Measurements from ENCODE around the gene TENT4A. TPM values are rescaled to one million over a fixed set of nuclear protein-coding genes. Genes with fewer than 3 reads are reported as not detected.

TENT4A gene
- total and polyA plus RNA-seq, 2 of the 4 experiments (the other 2 are of a cell fraction), result 5.9 to 17.2 TPM

GRCh38 chr5:6732634-6733410 lies 19.6 kb downstream of the TENT4A start:
- Histone ChIP-seq H3K9me1 (ENCODE audit: insufficient read depth, low read length) (peaks cover 33% of the 10 kb centered on the region), H3K79me1 (ENCODE audit: low read depth in 1 of 2, low read length in 2 of 2) (peaks cover 24 to 60% of the 10 kb centered on the region in 2 experiments), H3K9me3 (ENCODE audit: control insufficient read depth, insufficient read depth, low read length) (no peaks in the 10 kb centered on the region), H3K23ac (ENCODE audit: low read depth, low read length) (peak overlapping the region; percentile 78), H3K36me3 (ENCODE audit: control insufficient read depth, insufficient read depth, low read length) (peaks cover 3% of the 10 kb centered on the region), H3K18ac (ENCODE audit: low read depth, low read length) (peak overlapping the region; percentile 75), H3K4ac (ENCODE audit: low read depth, low read length) (peak overlapping the region; percentile 88), H4K91ac (ENCODE audit: insufficient read depth, low read depth, low read length) (peak overlapping the region; percentile 90), H3K4me2 (ENCODE audit: low read depth, low read length) (peak overlapping the region; percentile 80), H2AK5ac (ENCODE audit: low read depth, low read length) (peak overlapping the region; percentile 72), H2BK120ac (ENCODE audit: low read depth, low read length) (peak overlapping the region; percentile 86), H3K4me3 (ENCODE audit: insufficient read depth, low read depth, low read length) (peak overlapping the region; percentile 5; the same call in 1 of the 2 replicates), H3K56ac (ENCODE audit: extremely low read depth, insufficient read depth, low read length) (peak overlapping the region; percentile 82), H4K8ac (ENCODE audit: low read depth in 2 of 2, low read length in 2 of 2) (peak overlapping the region; percentile 84 to 92), H2BK15ac (ENCODE audit: low read depth, low read length) (peak overlapping the region; percentile 88; the same call in 1 of the 3 replicates), H2BK5ac (ENCODE audit: low read depth, low read length, poor library complexity, severe bottlenecking) (peak overlapping the region; percentile 95), H4K5ac (ENCODE audit: low read depth, low read length) (peak overlapping the region; percentile 82), H2AFZ (replicated peaks; ENCODE audit: low read length, poor library complexity) (peak overlapping the region; percentile 36), H3K27ac (ENCODE audit: insufficient read depth, low read length) (peak overlapping the region; percentile 96), H2AK9ac (replicated peaks; ENCODE audit: low read depth, low read length, poor library complexity) (peak overlapping the region; percentile 26), H4K20me1 (ENCODE audit: insufficient read depth, low read length) (peaks cover 44% of the 10 kb centered on the region), H3K14ac (replicated peaks; ENCODE audit: low read depth, low read length) (peak overlapping the region; percentile 50; the same call in 1 of the 2 replicates), H3K27me3 (ENCODE audit: control insufficient read depth, insufficient read depth, low read length) (no peaks in the 10 kb centered on the region), H3K4me1 (ENCODE audit: control insufficient read depth, insufficient read depth, low read length) (peaks cover 45% of the 10 kb centered on the region), H2BK20ac (ENCODE audit: low read depth, low read length) (peak overlapping the region; percentile 62), H3K9ac (ENCODE audit: low read depth, low read length) (peak overlapping the region; percentile 61)
- DNase-seq (peak; percentile 79), ATAC-seq (ENCODE audit: low read depth) (peak; percentile 51)
- BruUV-seq (replicated peaks), result no TSS peak
- TF ChIP-seq NFE2L2 (IDR thresholded peaks at IDR 0.05; ENCODE audit: low read depth, low read length) (no peak), BHLHE40 (IDR thresholded peaks at IDR 0.05; ENCODE audit: low read depth, low read length) (no peak), POLR2A (IDR thresholded peaks at IDR 0.05; ENCODE audit: low read depth, low read length) (0 out of 2 replicates have a peak, but pooled peaks have one; percentile 43), RAD21 (IDR thresholded peaks at IDR 0.05; ENCODE audit: low read length) (no peak), RFX5 (IDR thresholded peaks at IDR 0.05; ENCODE audit: low read depth, low read length) (no peak), RCOR1 (IDR thresholded peaks at IDR 0.05; ENCODE audit: insufficient replicate concordance, low read length) (no peak), USF2 (IDR thresholded peaks at IDR 0.05; ENCODE audit: low read depth, low read length) (no peak), CEBPB (IDR thresholded peaks at IDR 0.05; ENCODE audit: low read depth, low read length) (peak; percentile 34; the same call in 1 of the 2 replicates), SMC3 (IDR thresholded peaks at IDR 0.05; ENCODE audit: low read depth, low read length) (no peak), MXI1 (IDR thresholded peaks at IDR 0.05; ENCODE audit: borderline replicate concordance, low read depth, low read length) (0 out of 2 replicates have a peak, but pooled peaks have one; percentile 17), MAZ (IDR thresholded peaks at IDR 0.05; ENCODE audit: borderline replicate concordance, low read depth, low read length) (peak; percentile 3; the same call in 1 of the 2 replicates), CHD1 (IDR thresholded peaks at IDR 0.05; ENCODE audit: low read depth, low read length) (0 out of 2 replicates have a peak, but pooled peaks have one; percentile 29)
- ChIA-PET CTCF (interaction anchor here (0.7 to 1.3 kb wide), 3 partner anchors 10 to 13 kb away, joined by 3 to 5 read pairs (median 4); no protein-coding TSS in a partner anchor), POLR2A (ENCODE audit: unreplicated experiment) (interaction anchor here (0.6 to 0.7 kb wide), 2 partner anchors 11 to 1136 kb away, joined by 3 read pairs; partner anchors contain the start of gene FASTKD3)
- in situ Hi-C loops (cut with MboI; ENCODE audit: low sequenced_read_pairs) (loop anchor here (25.0 kb wide), 1 partner anchor 1246 kb away; no protein-coding TSS in a partner anchor), dilution Hi-C loops (cut with HindIII; ENCODE audit: low sequenced_read_pairs, unreplicated experiment) (no loop called here), intact Hi-C loops (cut with micrococcal nuclease) (loop anchor here (1.0 to 5.0 kb wide), 3 partner anchors 12 to 101 kb away; partner anchors contain the start of genes NSUN2, SRD5A1 and TENT4A)
- WGBS, 2 experiments (ENCODE audit: extremely low coverage in 2 of 2, insufficient read length in 1 of 2), result no CpG with 5 or more reads among the region's 13 CpGs
